Keratinocyte (primary cell): Measurements from ENCODE around the gene RHD.
"Not testable (repeated sequence)": the region's sequence is repeated elsewhere in the genome, so short reads cannot be mapped to it uniquely, and the experiment has no call there.

Source experiments
- CTCF ChIP-seq, 3 experiments: IDR thresholded peaks in 1 of 3; conservative IDR thresholded peaks in 1 of 3; optimal IDR thresholded peaks in 1 of 3; 2 replicates in 2 of 3; 3 replicates in 1 of 3; pipeline versions ENCODE3 to v1.5.1; 2011; ENCODE audit warnings: low read length in 3 of 3, mild to moderate bottlenecking in 3 of 3, moderate library complexity in 2 of 3, control low read depth in 1 of 3, inconsistent platforms in 1 of 3; ENCODE audit not compliant: insufficient read depth in 2 of 3; ENCODE audit errors: extremely low read depth in 1 of 3
- EZH2 ChIP-seq: IDR thresholded peaks from one replicate; pipeline ENCODE4 v1.6.1; 2012; ENCODE audit warnings: inconsistent platforms, mild to moderate bottlenecking, low read length, moderate library complexity

- not testable (repeated sequence) for TF ChIP-seq CTCF (optimal IDR thresholded peaks at IDR 0.05 in 1 of 3, IDR thresholded peaks at IDR 0.05 in 1 of 3, conservative IDR thresholded peaks at IDR 0.05 in 1 of 3; ENCODE audit: extremely low read depth in 1 of 3, insufficient read depth in 2 of 3, low read length in 3 of 3); EZH2
Measured at GRCh38 chr1:25267288-25268142, 4.8 kb upstream of the RHD start.
